Islet of Langerhans (tissue), 1 donor: Measurements from ENCODE around the gene PRR7.
"Not testable (repeated sequence)": the region's sequence is repeated elsewhere in the genome, so short reads cannot be mapped to it uniquely, and the experiment has no call there.

Experiments
- FAIRE-seq: peaks from one replicate; lab custom pipeline; 2011; peaks lifted over from hg19 to GRCh38; lab: Jason Lieb, UNC

The PRR7 gene, protein sequence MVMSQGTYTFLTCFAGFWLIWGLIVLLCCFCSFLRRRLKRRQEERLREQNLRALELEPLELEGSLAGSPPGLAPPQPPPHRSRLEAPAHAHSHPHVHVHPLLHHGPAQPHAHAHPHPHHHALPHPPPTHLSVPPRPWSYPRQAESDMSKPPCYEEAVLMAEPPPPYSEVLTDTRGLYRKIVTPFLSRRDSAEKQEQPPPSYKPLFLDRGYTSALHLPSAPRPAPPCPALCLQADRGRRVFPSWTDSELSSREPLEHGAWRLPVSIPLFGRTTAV

DNA sequence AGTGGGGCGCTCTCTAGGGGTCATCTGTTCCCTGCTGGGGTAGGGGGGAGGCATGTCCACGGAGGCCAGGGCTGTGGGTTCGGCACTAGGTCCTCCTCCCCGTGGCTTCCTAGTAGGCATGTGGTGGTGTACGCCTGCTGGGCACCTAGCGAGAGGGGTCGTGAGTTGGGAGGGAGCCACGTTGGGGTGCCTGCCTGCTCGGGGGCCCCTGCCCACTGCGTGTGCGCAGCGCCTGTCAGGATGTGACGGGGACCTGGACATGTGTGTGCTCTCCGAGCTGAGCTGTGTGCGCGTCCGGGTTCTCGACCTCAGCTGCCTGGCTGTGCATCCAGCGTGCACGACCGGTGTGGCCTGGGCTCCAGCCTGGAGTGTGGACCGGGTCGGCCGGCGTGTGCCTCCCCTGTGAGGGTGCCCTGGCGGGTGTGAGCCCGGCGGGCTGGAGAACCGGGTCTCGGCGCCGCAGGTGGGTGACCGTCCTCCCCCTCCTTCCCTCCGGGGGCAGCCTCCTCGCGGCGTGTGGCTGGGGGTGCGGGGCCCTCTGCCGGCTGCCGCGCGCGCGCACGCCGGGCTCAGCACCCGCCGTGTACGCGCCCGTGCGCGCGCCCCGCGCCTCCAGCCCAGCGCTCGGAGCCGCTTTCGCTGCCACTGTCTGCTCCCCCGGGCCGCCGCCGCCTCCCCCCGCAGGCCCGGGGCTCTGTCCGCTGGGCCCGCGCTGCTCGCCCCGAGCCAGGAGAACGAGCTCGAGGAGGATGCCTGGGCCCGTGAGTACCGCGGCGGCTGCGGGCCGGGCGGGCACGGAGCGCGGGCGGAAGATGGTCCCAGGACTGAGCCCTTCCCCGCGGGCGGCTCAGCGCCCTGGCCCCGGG lies at the start of gene PRR7:
Gene PRR7 (plus strand): TSS at position 615 of the 866 bp plus-strand sequence. CDS start 8,254 bp downstream, outside the sequence.
- FAIRE-seq = no peak

DNA sequence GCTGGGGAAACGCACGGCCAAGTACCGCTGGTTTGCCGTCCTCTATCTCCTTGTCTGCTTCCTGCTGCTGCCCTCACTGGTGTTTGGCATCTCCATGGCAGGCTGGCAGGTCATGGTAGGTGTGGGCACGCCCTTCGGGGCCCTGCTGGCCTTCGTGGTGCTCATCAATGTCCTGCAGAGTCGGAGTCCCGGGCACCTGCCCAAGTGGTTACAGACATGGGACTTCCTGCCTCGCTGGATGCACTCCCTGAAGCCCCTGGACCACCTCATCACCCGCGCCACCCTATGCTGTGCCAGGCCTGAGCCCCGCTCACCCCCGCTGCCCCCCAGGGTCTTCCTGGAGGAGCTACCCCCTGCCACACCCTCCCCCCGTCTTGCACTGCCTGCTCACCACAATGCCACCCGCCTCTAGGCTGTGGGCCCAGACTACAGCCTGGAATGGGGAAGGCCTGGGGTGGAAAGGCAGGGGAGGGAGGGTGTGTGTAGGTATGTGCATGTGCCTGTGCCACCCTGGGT lies 48.7 kb upstream of the PRR7 start:
- FAIRE-seq = no peak

DNA sequence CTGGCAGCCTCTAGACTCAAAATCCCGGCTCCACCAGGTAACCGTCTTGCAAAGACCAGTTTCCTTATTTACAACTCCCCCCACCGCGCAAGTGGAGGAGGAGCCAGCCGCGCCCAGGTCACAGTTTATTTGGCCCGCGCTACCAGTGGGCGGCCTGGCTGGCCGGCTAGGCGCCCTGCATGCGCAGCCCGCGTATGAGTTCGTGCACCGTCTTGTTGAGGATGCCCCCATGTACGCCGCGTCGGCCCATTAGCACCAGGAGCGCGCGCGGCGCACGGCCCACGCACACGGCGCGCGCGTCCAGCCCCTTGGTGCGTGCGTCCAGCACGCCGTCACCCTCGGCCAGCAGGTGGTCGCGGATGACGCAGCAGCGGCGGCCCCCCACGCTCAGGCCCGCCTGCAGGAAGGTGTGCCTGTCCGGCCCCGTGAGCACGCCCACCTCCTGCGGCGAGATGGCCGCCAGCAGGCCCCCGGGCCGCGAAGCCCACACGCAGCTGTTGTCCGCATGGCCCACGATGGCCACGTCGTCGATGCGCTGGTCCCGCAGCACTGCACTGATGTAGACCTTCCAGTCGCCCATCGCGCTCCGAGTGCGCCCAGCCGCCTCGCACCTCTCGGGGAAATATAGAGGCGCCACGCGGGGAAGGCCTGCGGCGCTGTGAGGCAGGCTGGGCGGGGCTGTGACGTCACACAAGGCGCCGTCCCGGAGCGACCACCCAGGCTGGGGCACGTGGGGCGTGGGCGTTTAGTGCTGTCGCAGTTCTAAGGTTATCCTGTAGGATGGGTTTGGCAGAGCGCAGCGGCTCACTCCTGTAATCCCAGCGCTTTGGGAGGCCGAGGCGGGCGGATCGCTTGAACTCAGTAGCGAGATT lies 46.4 kb upstream of the PRR7 start, which contains the start of gene PFN3:
Gene PFN3 (minus strand): TSS at position 665 of the 872 bp plus-strand sequence. CDS start 85 bp downstream, at position 580.
- no peak for FAIRE-seq

DNA sequence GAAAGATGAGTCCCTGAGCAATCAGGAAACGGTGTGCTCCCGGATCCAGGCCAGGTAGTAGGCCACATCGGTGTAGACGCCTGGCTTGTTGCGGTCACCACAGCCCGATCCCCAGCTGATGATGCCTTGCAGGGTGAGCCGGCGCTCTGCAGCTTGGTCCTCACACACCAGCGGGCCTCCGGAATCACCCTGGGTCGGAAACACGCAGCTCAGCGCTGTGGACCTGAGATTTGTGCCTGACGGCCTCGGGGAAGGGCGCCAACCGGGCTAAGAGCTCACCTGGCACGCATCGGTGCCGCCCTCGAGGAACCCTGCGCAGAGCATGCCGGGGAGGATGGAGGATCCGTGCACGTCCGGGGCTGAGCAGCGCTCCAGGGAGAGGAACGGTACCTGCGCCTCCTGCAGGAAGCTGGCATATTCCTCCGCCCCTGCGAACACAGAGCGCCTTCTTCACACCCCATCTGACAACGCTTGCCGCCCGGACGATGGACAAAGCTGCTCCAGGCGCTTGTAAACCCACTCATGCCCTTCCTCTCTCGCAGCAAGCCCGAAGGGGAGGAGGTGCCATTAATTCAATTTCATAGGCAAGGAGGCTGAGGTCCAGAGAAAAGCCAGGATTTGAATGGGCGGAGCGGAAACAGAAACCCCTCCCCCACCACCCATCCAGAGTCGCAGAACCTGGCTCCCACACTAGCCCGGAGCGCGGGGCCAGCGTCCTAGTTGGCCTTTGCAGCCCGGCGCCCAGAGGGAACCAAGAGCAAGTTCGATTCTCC lies 44.2 kb upstream of the PRR7 start:
- no peak for FAIRE-seq

DNA sequence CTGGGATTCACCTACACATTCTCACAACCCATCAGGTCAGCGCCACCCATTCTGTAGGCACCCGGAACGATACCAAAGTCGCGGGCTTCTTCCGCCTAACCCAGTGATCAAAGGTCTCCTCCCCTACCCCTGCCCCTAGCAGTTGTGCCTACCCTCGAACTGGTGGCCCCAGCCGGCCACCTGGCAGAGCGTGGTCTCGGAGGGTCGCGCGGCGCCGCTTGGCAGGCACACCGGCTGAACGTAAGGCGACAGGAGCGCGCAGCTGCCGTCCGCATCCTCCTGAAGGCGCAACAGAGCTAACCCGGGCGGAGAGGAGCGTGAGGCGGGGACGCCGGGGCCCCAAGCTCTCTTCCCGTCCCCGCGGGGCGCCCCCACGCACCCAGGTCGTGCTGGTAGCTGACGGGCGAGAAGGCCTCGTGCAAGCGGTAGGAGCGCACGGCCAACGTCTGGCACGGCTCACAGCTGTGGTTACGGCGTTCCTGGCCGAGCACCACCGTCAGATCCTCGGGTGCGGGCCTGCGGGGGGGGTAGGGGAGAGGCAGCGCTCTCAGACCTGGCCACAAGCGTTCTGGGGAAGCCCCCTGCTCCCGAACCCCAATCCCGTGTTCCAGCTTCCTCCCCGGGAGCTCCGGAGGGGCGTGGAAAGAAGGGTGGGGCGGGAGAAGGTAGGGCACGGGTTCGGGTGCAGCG lies 43.4 kb upstream of the PRR7 start:
- no peak for FAIRE-seq

DNA sequence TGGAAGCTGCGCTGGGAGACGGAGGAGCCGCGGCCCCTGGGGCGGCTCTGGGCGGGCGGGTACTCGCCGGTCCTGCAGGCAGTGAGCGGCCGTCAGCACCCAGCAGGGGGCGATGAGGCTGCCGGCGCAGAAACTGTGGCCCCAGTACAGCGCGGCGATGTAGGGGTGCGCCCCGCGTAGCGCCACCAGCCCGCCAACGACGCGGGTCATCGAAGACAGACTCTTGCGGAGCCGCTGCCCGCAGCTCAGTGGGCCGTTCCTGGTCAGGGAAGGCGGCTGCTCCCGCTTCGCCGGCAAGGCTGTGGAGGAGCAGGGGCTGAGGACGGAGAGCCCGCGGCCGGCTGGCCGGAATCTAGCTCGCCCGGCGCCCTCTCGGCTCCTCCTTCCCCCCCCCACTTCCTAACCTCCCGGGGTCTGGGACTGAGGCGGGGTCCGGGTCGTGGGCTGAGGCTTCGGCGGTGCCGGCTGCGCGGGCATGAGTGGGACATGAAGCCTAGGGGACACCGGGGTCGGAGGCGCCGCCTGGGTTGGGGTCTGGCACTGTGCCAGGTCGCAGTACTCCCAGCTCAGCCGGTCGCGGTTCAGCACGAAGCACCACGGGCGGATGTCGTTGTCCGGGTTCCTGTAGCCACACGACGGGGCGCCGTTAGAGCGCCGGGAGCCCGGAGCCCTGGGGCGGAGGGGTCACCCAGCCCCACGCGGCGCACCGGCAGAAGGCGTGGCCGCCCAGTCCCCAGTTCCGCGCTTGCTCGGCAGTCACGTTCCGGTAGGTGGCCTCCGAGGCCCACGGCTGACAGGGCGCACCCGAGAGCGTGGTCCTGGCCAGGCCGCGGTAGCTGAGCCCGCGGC lies 42.6 kb upstream of the PRR7 start:
- no peak for FAIRE-seq

DNA sequence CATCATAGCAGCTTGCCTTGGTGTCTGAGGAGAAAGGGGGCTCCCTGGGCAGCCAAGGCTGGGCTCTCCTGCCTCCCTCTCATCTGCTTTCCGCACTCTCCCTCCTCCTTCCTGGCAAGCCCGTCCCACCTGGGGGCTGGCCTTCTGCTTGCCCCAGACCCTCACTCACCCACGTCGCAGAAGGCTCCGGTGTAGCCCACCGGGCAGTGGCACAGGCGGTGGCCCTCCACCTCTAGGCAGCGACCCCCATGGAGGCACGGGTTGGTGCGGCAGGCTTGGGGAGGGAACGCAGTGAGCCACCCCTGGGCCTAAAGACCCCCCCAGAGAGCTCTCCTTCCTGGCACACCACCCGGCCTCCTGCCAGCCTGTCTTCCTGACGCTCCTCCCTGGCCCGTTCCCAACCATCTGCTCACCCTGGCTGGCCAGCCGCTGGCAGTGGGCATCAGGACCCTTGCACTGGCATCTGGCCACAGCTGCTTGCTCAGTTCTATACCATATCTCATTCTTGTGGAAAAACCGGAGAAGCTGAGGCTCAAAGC lies 41.9 kb upstream of the PRR7 start:
- no peak for FAIRE-seq

DNA sequence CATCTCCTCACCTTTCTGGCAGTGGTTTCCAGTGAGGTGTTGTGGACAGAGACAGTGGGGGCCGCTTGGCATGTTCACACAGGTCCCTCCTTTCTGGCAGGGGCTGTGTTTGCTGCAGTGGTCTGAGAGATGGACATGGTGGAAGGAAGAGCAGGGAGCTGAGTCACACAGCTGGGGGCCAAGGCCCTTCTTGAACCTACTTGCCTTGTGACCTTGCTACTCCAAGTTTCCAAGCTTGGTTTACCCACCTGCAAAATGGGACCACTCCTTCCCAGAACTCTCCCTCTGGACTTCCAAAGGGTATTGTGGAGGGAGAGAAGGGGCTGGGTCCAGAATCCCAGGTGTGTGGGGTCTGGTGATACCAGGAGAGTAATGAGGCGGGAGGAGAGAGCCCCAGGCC lies 41.3 kb upstream of the PRR7 start:
- FAIRE-seq = no peak

DNA sequence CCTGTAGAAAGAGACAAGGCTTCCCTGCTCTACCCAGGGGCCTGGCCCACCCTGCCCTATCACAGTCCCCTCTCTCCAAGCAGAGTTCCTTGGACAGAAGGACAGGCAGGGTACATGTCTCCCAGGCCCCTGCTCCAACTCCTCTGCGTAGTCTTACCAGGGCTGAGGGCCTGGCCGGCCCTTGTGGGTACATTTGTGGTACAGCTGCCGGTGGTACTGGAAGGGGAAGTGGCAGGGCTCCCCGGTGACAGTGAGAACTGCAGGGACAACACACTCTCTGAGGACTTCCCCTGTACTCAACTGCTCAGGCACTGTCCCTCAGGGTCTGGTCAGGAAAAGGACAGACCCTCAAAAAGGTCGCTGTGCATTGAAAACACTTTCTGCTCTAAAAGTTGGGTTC lies 40.8 kb upstream of the PRR7 start:
- no peak for FAIRE-seq

DNA sequence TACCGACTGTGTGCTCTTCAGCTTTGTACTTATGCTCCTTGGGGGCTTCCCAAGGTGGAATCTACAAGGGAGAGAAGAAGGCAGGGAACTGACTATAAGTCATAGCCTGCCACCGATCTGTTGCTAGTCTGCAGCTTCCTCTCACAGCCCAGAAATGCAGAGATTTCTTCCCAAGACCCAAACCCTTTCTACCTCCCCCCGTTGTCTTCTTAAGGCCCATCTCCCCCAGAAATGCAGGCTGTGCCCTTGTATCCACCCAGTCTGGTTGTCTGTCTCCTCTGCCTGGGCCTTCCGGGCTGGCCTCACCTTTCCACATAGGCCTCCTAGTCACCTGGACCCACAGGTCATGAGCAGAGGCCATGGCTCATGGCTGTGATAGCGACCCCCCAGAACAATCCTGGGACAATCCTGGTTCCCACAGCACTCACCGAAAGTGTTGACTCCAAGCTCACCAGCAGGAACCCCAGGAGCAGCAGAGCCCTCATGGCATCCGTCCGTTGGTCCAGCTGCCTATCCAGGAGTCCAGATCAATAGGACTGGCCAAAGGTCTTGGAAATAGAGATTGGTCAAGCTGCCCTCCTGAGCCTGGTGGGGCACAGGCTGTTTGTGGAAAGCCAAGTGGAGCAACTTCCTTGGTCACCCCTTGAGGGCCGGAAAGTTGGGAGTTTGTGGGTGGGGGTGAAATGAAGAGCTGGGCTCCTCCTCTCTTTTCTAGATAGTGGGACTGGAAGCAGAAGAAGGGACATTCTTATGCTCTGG lies 37.4 kb upstream of the PRR7 start, which contains the start of gene F12:
Gene F12 (minus strand): TSS at position 522 of the 759 bp plus-strand sequence. CDS start 37 bp downstream, at position 485.
- no peak for FAIRE-seq

DNA sequence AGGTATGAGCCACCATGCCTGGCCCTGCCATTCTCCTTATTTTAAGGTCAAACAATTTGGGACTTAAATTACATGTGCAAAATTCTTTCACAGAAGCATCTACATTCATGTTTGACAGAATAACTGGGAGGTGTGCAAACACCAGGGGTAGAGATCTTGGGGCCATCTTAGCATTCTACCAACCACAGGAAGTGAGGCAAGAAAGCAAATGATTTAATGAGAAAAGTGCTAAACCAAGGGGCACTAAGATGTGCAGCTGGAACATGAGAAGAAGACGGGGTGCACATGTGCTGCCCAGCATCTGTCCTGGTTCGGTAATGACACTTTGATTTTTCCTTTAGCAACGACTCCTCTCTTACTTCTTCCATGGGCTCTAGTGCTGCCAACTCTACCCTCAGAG lies 36.0 kb upstream of the PRR7 start:
- FAIRE-seq = no peak

DNA sequence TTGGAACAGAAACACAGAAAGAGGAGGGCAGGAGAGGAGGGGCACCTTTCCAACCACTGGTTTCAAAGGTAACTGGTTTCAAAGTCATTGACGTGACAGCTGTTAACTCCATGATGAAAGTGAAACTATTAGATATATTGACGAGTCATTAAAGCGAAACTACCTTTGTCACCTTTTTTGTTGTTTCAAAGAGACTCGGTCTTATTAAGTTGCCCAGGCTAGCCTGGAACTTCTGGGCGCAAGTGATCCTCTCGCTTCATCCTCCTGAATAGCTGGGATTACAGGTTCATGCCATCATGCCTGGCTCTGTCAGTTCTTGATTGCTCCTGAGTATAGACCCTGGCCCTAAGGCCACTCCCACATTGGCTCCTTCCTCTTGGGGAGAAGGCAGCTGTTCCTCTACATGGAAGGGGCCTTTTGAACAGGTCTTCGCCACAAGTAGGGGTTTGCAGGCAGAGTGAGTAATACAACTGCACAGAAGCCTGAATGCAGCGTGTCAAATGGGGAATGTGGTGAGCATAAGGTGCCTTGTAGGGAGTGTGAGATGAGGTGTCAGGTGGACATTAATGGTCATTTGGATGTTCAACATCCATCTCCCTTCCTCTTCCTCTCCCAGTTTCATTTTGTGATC lies 33.9 kb upstream of the PRR7 start:
- FAIRE-seq = no peak

DNA sequence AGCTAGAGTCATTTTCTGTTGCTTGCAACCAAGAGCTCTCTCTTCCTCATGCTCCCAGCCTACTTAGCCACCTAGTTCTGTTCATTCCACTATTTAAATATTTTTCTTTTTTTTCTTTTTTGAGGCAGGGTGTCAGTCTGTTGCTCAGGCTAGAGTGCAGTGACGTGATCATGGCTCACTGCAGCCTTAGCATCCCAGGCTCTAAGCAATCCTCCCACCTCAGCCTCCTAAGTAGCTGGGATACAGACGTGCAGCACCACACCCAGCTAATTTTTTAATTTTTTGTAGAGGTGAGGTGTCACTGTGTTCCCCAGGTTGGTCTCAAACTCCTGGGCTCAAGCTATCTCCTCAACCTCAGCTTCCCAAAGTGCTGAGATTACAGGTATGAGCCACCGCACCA lies 32.1 kb upstream of the PRR7 start:
- no peak for FAIRE-seq

DNA sequence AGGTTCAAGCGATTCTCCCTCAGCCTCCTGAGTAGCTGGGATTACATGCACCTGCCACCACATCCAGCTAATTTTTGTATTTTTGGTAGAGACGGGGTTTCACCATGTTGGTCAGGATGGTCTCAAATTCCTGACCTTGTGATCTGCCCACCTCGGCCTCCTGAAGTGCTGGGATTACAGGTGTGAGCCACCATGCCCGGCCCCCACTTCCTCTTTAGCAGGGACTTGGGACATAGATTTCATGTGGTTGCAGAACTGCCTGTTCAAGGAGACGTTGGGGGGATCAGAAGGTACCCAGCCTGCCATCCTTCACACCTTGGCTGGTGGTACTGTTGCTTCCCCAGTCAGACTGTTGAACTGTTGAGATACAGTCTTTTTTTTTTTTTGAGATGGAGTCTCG lies 29.5 kb upstream of the PRR7 start:
- not testable (repeated sequence) for FAIRE-seq

DNA sequence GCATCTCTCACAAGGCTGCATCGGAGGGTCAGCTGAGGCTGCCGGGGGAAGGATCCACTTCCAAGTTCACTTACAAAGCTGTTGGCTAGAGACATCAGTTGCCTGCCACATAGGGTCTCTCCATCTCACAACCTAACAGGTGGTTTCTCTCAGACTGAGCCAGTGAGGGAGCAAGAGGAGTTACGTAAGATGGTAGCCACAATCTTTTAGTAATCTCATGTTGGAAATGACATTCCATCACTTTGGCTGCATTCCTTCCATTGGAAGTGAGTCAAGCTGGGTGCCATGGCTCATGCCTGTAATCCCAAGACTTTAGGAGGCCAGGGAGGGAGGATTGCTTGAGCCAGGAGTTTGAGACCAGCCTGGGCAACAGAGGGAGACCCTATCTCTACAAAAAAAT lies 27.6 kb upstream of the PRR7 start:
- FAIRE-seq = no peak

DNA sequence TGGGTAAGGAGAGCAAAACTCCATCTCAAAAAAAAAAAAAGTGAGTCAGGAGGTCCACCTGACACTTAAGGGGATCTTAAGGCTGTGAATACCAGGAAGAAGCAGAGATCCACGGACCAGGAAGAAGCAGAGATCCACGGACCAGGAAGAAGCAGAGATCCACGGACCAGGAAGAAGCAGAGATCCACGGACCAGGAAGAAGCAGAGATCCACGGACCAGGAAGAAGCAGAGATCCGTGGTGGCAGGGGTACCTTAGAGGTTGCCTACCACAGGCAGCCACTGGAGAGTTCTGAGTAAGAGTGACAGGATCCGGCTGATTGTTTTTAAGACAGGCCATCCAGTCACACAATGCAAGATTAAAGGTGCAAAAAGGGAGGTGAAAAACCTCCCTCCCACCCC lies 26.1 kb upstream of the PRR7 start:
- FAIRE-seq = not testable (repeated sequence)

DNA sequence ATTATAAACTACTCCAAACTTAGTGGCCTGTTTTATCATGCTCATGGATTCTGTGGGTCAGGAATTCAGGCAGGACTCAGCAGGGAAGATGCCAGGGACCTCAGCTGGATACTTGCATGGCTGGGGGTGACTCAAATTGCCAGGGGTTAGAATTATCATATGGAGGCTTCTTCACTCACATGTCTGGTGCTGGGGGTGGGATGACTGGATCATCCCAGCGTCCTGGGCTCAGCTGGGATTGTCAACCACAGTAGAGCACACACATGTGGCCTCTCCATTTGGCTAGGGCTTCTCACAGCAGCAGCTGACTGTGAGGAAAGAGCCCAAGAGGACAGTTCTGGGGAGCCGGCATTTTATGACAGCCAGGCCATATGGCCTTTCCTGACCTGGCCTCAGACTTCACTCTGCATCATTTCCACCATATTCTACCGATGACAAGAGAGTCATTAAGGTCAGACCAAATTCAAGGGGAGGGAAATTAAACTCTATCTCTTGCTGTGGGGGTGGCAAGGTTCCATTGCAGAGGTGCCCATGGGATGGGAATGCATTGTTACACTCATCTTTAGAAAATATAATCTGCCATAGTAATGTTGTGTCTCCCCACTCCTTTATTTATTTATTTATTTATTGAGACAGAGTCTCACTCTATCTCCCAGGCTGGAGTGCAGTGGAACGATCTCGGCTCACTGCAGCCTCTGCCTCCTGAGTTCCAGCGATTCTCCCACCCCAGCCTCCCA lies 25.4 kb upstream of the PRR7 start:
- FAIRE-seq = no peak

DNA sequence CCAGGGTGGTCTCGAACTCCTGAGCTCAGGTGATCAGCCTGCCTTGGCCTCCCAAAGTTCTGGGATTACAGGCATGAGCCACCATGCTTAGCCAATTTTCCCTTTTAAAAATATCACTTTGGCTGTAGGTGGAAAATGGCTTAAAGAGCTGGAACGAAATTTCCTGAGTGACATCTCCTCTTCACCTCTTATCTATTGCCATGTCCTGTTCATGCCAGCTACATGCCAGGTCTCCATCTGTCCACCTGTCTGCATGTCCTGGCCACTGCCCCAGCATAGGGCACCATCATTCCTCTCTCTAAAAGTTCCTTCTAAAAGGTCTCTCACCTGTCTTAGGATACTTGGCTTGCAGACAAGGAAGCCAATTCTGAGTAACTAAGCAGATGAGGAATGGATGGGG lies 22.9 kb upstream of the PRR7 start:
- no peak for FAIRE-seq
